ENCODE results near the gene SIPA1L3. TPM values are rescaled to one million over a fixed set of nuclear protein-coding genes. Genes with fewer than 3 reads are reported as not detected.

Gene SIPA1L3
- total and polyA plus RNA-seq, 11 donors = 4.7 to 22.9 (median 8.8) TPM

DNA sequence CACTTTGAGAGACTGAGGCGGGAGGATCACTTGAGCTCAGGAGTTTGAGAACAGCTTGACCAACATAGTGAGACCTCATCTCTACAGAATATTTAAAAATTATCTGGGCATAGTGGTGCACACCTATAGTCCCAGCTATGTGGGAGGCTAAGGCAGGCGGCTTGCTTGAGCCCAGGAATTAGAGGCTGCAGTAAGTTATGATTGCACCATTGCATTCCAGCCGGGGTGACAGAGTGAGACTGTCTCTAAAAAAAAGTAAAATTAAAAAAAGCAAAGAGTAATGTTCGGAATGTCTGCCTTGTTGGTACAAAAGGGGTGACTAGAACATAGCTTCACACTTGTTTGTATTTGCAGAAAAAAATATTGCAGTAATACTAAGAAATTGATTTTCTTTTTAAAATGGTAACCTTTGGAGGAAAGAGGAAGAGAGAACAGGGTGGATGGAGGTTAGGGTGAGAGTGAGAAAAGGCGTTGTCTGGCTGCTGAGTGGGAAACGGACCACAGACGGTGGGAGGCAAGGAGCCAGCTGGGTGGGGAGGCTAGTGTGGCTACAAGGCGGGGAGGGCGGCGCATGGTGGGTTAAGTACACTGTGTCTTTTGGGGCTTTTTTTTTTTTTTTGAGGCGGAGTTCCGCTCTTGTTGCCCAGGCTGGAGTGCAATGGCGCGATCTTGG is 339.0 kb downstream of the SIPA1L3 start:
- H3K9me3 ChIP-seq = no peaks in the 10 kb centered on the region
- no peaks in the 10 kb centered on the region for H3K36me3 ChIP-seq
- WGBS, 4 donors = 64 to 78% (median 72%) methylated on average over 14 of the region's 14 CpGs
- intact Hi-C loops (cut with DNase I) = loop anchor here in 4 of 10 donors (2.0 to 10.0 kb wide), 4 partner anchors 71 to 341 kb away; partner anchors contain the start of genes CATSPERG (in 2 of the 4), KCNK6 (in 1 of the 4), SIPA1L3 (in 1 of the 4) and WDR87 (in 1 of the 4)
- H3K27ac ChIP-seq = peak overlapping the region in 6 of 12 donors; percentile 11 to 76 (median 40)
- peak in 1 of 4 donors; percentile 16 for ATAC-seq
- H3K27me3 ChIP-seq = no peaks in the 10 kb centered on the region
- TF ChIP-seq, protein P1, sequence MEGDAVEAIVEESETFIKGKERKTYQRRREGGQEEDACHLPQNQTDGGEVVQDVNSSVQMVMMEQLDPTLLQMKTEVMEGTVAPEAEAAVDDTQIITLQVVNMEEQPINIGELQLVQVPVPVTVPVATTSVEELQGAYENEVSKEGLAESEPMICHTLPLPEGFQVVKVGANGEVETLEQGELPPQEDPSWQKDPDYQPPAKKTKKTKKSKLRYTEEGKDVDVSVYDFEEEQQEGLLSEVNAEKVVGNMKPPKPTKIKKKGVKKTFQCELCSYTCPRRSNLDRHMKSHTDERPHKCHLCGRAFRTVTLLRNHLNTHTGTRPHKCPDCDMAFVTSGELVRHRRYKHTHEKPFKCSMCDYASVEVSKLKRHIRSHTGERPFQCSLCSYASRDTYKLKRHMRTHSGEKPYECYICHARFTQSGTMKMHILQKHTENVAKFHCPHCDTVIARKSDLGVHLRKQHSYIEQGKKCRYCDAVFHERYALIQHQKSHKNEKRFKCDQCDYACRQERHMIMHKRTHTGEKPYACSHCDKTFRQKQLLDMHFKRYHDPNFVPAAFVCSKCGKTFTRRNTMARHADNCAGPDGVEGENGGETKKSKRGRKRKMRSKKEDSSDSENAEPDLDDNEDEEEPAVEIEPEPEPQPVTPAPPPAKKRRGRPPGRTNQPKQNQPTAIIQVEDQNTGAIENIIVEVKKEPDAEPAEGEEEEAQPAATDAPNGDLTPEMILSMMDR (IDR thresholded peaks at IDR 0.05) = no peak
- no peak for TF ChIP-seq POLR2A (IDR thresholded peaks at IDR 0.05)
- H3K4me1 ChIP-seq = peaks cover 0 to 46% (median 16%) of the 10 kb centered on the region in 12 donors
- DNase-seq = peak in 1 of 5 donors; percentile 49
- H3K4me3 ChIP-seq = no peak overlapping the region

DNA sequence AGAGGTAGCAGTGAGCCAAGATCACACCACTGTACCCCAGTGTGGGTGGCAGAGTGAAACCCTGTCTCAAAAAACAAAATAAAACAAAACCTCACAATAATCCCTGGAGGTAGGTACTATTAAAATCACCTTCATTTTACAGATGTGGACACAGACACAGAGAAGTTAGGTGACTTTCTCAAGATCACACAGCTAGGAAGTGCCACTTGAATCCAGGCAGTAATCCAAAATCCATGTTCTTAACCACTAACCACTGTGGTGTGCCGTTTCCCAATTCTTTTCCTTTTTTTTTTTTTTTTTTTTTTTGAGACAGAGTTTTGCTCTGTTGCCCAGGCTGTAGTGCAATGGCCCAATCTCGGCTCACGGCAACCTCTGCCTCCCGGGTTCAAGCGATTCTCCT is 340.1 kb downstream of the SIPA1L3 start:
- WGBS, 4 donors = 79 to 84% (median 82%) methylated on average over 4 to 5 of the region's 5 CpGs
- ATAC-seq = no peak
- no peak for TF ChIP-seq POLR2A (IDR thresholded peaks at IDR 0.05)
- TF ChIP-seq, protein P1 (IDR thresholded peaks at IDR 0.05) = no peak
- Histone ChIP-seq H3K4me3 (no peak overlapping the region), H3K27ac (peak overlapping the region in 5 of 12 donors; percentile 22 to 93 (median 37)), H3K4me1 (peaks cover 0 to 58% (median 19%) of the 10 kb centered on the region in 12 donors), H3K36me3 (no peaks in the 10 kb centered on the region), H3K9me3 (no peaks in the 10 kb centered on the region), H3K27me3 (no peaks in the 10 kb centered on the region)
- DNase-seq = no peak
- intact Hi-C loops (cut with DNase I) = loop anchor here in 2 of 10 donors (2.0 to 10.0 kb wide), 3 partner anchors 70 to 342 kb away; partner anchors contain the start of genes KCNK6 (in 1 of the 2), SIPA1L3 (in 1 of the 2), WDR87 (in 1 of the 2) and YIF1B (in 1 of the 2)

DNA sequence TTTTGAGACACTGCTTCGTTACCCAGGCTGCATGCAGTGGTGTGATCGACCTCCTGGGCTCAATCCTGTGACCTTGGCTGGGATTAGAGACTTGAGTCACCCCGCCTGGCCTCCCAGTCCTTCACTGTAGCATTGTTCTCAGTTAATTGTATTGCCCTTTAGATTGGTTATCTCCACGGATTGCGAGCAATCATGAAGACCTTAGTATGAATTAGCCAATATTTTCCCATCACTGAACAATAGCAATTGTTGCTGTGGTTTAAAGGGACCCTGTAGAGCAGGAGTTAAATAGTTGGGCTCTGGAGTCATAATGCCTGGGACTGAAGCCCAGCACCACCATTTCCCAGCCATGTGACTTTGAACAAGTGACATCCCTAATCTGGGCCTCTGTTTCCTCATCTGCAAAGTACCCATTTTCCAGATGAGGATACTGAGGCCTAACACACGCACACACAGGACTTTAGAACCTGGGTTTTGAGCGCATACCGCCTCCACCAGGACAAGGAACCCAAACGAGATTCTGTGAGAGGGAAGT is 340.8 kb downstream of the SIPA1L3 start:
- H3K27me3 ChIP-seq = no peaks in the 10 kb centered on the region
- ATAC-seq = no peak
- TF ChIP-seq POLR2A (IDR thresholded peaks at IDR 0.05) = no peak
- TF ChIP-seq, protein P1 (IDR thresholded peaks at IDR 0.05) = no peak
- no peak for DNase-seq
- H3K27ac ChIP-seq = peak overlapping the region in 6 of 12 donors; percentile 12 to 93 (median 39)
- H3K9me3 ChIP-seq = no peaks in the 10 kb centered on the region
- WGBS, 4 donors = 65 to 71% (median 68%) methylated on average over 9 of the region's 9 CpGs
- peaks cover 0 to 64% (median 22%) of the 10 kb centered on the region in 12 donors for H3K4me1 ChIP-seq
- intact Hi-C loops (cut with DNase I) = loop anchor here in 2 of 10 donors (2.0 to 10.0 kb wide), 3 partner anchors 70 to 343 kb away; partner anchors contain the start of genes KCNK6 (in 1 of the 2), SIPA1L3 (in 1 of the 2), WDR87 (in 1 of the 2) and YIF1B (in 1 of the 2)
- no peaks in the 10 kb centered on the region for H3K36me3 ChIP-seq
- no peak overlapping the region for H3K4me3 ChIP-seq

DNA sequence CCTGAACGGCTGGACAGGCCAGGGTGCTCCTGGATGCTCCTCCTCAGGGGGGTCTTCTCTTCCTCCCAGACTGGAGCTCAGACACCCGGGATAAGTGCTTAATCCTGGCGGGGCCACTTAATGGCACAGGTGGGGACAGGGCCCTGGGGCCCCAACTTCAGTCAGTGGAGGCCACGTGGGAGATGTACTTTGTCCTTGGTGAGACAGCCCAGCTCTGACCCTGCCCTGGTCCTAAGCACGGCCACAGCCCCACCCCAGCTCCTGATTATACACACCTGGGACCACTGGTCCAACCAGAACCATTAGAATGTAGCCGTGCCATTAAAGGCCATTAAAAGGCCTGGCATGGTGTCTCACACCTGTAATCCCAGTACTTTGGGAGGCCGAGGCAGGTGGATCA is 341.4 kb downstream of the SIPA1L3 start:
- H3K36me3 ChIP-seq = no peaks in the 10 kb centered on the region
- intact Hi-C loops (cut with DNase I) = loop anchor here in 1 of 10 donors (5.0 to 10.0 kb wide), 2 partner anchors 69 to 344 kb away; partner anchors contain the start of genes KCNK6, SIPA1L3, WDR87 and YIF1B
- H3K4me3 ChIP-seq = no peak overlapping the region
- DNase-seq (no peak), ATAC-seq (no peak)
- WGBS, 4 donors = 88 to 92% (median 90%) methylated on average over 5 to 7 of the region's 7 CpGs
- TF ChIP-seq, protein P1 (IDR thresholded peaks at IDR 0.05) = no peak
- TF ChIP-seq POLR2A (IDR thresholded peaks at IDR 0.05) = no peak
- no peaks in the 10 kb centered on the region for H3K9me3 ChIP-seq
- H3K27me3 ChIP-seq = no peaks in the 10 kb centered on the region
- peak overlapping the region in 7 of 12 donors; percentile 12 to 93 (median 28) for H3K27ac ChIP-seq
- H3K4me1 ChIP-seq = peaks cover 0 to 71% (median 25%) of the 10 kb centered on the region in 12 donors

Data from heart left ventricle (tissue), 16 donors.